ENCODE measurements around the gene ERN1.

DNA sequence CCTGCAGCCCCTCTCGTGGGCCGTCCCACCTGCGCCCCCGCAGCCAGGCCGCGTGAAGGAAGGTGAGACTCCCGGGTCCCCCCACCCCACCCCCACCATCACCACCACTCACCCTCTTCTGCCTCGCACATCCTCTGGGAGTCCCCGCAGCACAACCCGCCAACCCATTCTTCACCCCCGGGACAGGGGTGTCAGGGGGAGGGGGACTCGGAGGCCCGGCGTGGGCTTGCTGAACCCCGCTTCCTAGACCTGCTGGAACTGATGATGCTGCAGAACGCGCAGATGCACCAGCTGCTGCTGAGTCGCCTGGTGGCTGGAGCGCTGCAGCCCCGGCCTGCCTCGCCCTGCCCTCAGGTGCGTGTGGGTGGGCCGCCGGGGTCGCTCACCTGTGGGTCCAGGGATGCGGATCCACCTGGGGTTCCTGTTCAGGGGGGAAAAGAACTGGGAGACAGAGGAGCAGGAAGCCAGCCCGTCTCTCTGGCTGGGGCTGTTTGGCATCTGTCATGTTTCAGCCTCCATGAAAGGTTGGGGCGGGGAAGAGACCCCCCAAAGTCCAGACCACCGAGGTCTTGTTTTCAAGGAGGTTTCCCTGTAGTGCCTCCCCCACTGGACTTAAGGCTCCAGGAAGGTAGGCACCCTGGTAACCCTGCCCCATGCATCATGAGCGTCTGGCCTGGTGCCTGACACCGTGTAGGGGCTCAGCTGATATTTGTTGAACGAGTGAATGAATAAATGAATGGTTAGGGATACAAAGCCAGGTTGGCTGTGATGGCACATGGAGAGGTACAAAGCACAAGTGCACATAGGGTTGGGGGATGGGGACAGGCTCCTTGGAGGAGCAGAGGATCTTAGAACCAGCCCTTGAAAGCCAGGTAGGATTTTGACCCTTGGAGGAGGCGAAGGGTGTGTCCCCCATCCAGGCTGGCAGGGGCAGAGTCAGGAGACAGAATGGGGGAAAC lies 130.9 kb downstream of the ERN1 start:
- TF ChIP-seq EZH2 (IDR thresholded peaks at IDR 0.05; ENCODE audit: low read length, unreplicated experiment) (no peak), CTCF (conservative IDR thresholded peaks at IDR 0.05; ENCODE audit: low read depth, low read length) (no peak)

Measured in PC-3 (cell line).